K562 (cell line): Measurements from ENCODE around the gene SKOR1. TPM values are rescaled to one million over a fixed set of nuclear protein-coding genes. Genes with fewer than 3 reads are reported as not detected.

Experiments
- ATAC-seq: fragments of 200-7000 bp; cut with Tn5 transposase; 3 replicates; pipeline ENCODE4 v1.9.1; 2020; ENCODE audit warnings: moderate library complexity
- BruUV-seq: library from RNA; stranded (reverse); fragments of 400-500 nt; replicated peaks from 2 replicates; lab custom pipeline; 2021; lab: Mats Ljungman, UMichigan
- CTCF ChIA-PET: fragments of 300-600 bp; formaldehyde crosslinking; extraction: SDS; loops from one replicate; lab custom pipeline; 2021; ENCODE audit warnings: low intra/inter-chr PET ratio; lab: Yijun Ruan, JAX
- POLR2A ChIA-PET: fragments of 300-600, 350-650 bp; sonication (Branson Sonifier 250); formaldehyde crosslinking; extraction: SDS; loops from one replicate; lab custom pipeline; 2021; ENCODE audit warnings: antibody characterized with exemption, inconsistent platforms; lab: Yijun Ruan, JAX
- DNase-seq, 4 experiments: peaks; one replicate each; pipeline versions ENCODE4 v3.0.0 to v3.0.0-alpha.2; 2011 to 2018; ENCODE audit warnings: low spot score in 3 of 4, mixed read lengths in 3 of 4; ENCODE audit errors: extremely low read depth in 1 of 4
- FAIRE-seq: peaks from 2 replicates; lab custom pipeline; 2011; peaks lifted over from hg19 to GRCh38; lab: Jason Lieb, UNC
- H2AFZ ChIP-seq: 2 replicates; pipeline ENCODE4 v1.6.0; 2011; ENCODE audit warnings: low read depth, low read length, control low read depth, inconsistent platforms
- H3K27ac ChIP-seq: fragments of 200-600 bp; 3 replicates; pipeline ENCODE4 v1.8.0; 2011; ENCODE audit warnings: low read depth, mild to moderate bottlenecking, control low read depth, inconsistent platforms, low read length, moderate library complexity, mixed read lengths; ENCODE audit errors: extremely low read depth
- H3K27me3 ChIP-seq, 2 experiments: fragments of 300-600 bp in 1 of 2; 2 replicates in 1 of 2; 3 replicates in 1 of 2; pipeline versions ENCODE4 v1.6.0 to v1.8.0; 2011; ENCODE audit warnings: inconsistent platforms in 2 of 2, low read length in 2 of 2, mild to moderate bottlenecking in 1 of 2, mixed read lengths in 1 of 2, moderate library complexity in 1 of 2; ENCODE audit not compliant: control insufficient read depth in 2 of 2, insufficient read depth in 2 of 2
- H3K36me3 ChIP-seq: fragments of 300-600 bp; 3 replicates; pipeline ENCODE4 v1.8.0; 2011; ENCODE audit warnings: mild to moderate bottlenecking, low read length, inconsistent platforms; ENCODE audit not compliant: control insufficient read depth, insufficient read depth
- H3K4me1 ChIP-seq, 2 experiments: fragments of 200-600 bp in 1 of 2; replicated peaks in 1 of 2; 2 replicates in 1 of 2; 3 replicates in 1 of 2; pipeline versions ENCODE4 v1.5.1 to v1.8.0; 2011; ENCODE audit warnings: inconsistent platforms in 2 of 2, low read length in 2 of 2, mild to moderate bottlenecking in 1 of 2, mixed read lengths in 1 of 2, moderate library complexity in 1 of 2; ENCODE audit not compliant: control insufficient read depth in 2 of 2, insufficient read depth in 2 of 2
- H3K4me2 ChIP-seq: 2 replicates; pipeline ENCODE4 v1.6.1; 2011; ENCODE audit warnings: low read length, control low read depth, inconsistent platforms, mixed read lengths; ENCODE audit not compliant: insufficient read depth
- H3K4me3 ChIP-seq: fragments of 200-600 bp; sonication (generic), shearing (Covaris generic); 2 replicates; pipeline ENCODE4 v1.5.1; 2016; ENCODE audit warnings: control low read depth, inconsistent platforms
- H3K79me2 ChIP-seq: fragments of 200-600 bp; 3 replicates; pipeline ENCODE4 v1.8.0; 2011; ENCODE audit warnings: low read length, inconsistent platforms; ENCODE audit not compliant: control insufficient read depth, insufficient read depth
- H3K9ac ChIP-seq, 2 experiments: 2 replicates each; pipeline versions ENCODE4 v1.6.0 to v1.6.1; 2011; ENCODE audit warnings: low read depth in 2 of 2, low read length in 2 of 2, control low read depth in 1 of 2, inconsistent platforms in 1 of 2, mild to moderate bottlenecking in 1 of 2, mixed read lengths in 1 of 2; ENCODE audit not compliant: insufficient read depth in 1 of 2
- H3K9me1 ChIP-seq: one replicate; pipeline ENCODE4 v1.6.0; 2011; ENCODE audit warnings: inconsistent platforms, mild to moderate bottlenecking, low read length, moderate library complexity; ENCODE audit not compliant: control insufficient read depth, insufficient read depth
- H3K9me3 ChIP-seq: replicated peaks from 2 replicates; pipeline ENCODE4 v1.5.1; 2011; ENCODE audit warnings: low read depth, low read length, inconsistent platforms; ENCODE audit not compliant: control insufficient read depth, insufficient read depth
- H4K20me1 ChIP-seq: replicated peaks from 2 replicates; pipeline ENCODE4 v1.6.1; 2011; ENCODE audit warnings: low read length, inconsistent platforms, mixed read lengths; ENCODE audit not compliant: control insufficient read depth, insufficient read depth
- GTF2F1 ChIP-seq: IDR thresholded peaks from 2 replicates; pipeline ENCODE4 v1.6.1; 2011; ENCODE audit warnings: low read depth, low read length, improper control_type of control experiment
- WGBS: fragments of 100-300 bp; shearing (Covaris generic); methylation state at CpG from one replicate; pipeline ENCODE4 v1.1.6; 2016; ENCODE audit warnings: low coverage, mixed read lengths; ENCODE audit not compliant: insufficient coverage; ENCODE audit errors: missing lambda C conversion rate; 5-methylcytosine and 5-hydroxymethylcytosine counted together
- in situ Hi-C: fragments of 300-500 bp; cut with MboI; formaldehyde crosslinking; loops from 4 replicates; pipeline ENCODE4 v1.15.0; 2018; ENCODE audit warnings: inconsistent platforms, mixed read lengths
- intact Hi-C: fragments of 100-400 bp; cut with micrococcal nuclease; formaldehyde crosslinking; loops from 2 replicates; pipeline ENCODE4 v1.14.2; 2022
- polyA plus RNA-seq, 8 experiments: library from polyadenylated mRNA; depleted of rRNA in 4 of 8; stranded (reverse) in 5 of 8; unstranded in 3 of 8; fragments of >200 nt; fragmentation: Nextera tagmentation in 2 of 8; fragmentation: Illumina TruSeq in 1 of 8; extraction: Ambion mirVana in 2 of 8; extraction: Trizol in 1 of 8; gene quantifications; 2 replicates each; pipeline versions ENCODE4 v1.2.1 to v1.2.3, GENCODE V29; 2011 to 2014; ENCODE audit warnings: inconsistent platforms in 1 of 8, missing spikeins in 1 of 8
- total RNA-seq, 7 experiments: library from RNA; depleted of rRNA in 6 of 7; stranded (reverse); fragments of >200 nt in 6 of 7; fragmentation: Illumina TruSeq in 2 of 7; extraction: Trizol in 2 of 7; gene quantifications; 2 replicates each; pipeline versions ENCODE4 v1.2.1 to v1.2.3, GENCODE V29; 2011 to 2021; ENCODE audit warnings: low replicate concordance in 1 of 7
- TF ChIP-seq, protein P1 (sequence below): sonication (generic); formaldehyde crosslinking; IDR thresholded peaks from 2 replicates; pipeline ENCODE4 v1.8.1; 2023; ENCODE audit warnings: mild to moderate bottlenecking, missing genetic modification reagents

SKOR1 gene
- total and polyA plus RNA-seq, 9 of the 15 experiments (the other 6 are each of a cell fraction or from before 2014, with no cell fraction given), result 0.04 to 0.41 (median 0.09) TPM; not detected in 3

DNA sequence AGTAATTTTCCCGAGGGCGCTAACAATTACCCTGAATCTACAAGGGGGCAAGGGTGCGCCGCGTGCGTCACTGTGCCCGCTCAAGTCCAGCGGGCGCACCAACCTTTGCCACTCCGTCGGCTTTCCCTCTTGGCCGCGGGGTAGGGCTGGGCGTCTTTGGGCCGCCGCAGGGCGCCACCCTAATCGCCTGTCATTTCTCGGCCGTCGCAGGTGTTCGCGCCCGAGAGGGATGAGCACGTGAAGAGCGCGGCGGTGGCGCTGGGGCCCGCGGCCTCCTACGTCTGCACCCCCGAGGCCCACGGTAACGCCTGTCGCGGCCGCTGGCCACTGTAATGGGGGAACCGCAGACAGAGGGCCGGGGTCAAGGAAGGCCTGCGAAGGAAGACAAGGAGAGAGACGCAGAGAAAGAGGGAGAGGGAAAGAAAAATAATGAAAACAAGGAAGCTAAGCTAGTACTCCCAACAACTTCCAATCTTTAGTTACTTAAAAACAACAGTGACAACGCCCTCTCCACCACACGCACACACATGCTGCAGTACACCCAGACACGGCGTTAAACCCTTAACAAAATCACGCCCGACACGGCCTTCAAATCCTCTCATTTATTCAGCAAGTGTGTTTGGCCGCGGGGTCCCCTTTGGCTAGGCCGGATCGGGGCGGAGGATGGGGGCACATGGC is 3.8 kb downstream of the SKOR1 start:
- Histone ChIP-seq H3K4me1 (peaks cover 0 to 25% of the 10 kb centered on the region in 2 experiments; a peak in 3 of 5 replicates), H3K9me3 (no peaks in the 10 kb centered on the region; the same call in 1 of the 2 replicates), H2AFZ (no peak overlapping the region), H3K9me1 (no peaks in the 10 kb centered on the region), H3K27ac (no peak overlapping the region), H3K27me3 (peaks cover 9 to 23% of the 10 kb centered on the region in 2 experiments; a peak in 4 of 5 replicates), H3K4me2 (no peak overlapping the region), H3K9ac (no peak overlapping the region), H3K36me3 (no peaks in the 10 kb centered on the region)
- intact Hi-C loops, result no loop called here
- ATAC-seq, result no peak
- WGBS, result 66% methylated on average over 31 of the region's 54 CpGs
- no TSS peak for BruUV-seq
- DNase-seq, result no peak
- CTCF ChIA-PET, result no interaction called here
- TF ChIP-seq, protein P1, sequence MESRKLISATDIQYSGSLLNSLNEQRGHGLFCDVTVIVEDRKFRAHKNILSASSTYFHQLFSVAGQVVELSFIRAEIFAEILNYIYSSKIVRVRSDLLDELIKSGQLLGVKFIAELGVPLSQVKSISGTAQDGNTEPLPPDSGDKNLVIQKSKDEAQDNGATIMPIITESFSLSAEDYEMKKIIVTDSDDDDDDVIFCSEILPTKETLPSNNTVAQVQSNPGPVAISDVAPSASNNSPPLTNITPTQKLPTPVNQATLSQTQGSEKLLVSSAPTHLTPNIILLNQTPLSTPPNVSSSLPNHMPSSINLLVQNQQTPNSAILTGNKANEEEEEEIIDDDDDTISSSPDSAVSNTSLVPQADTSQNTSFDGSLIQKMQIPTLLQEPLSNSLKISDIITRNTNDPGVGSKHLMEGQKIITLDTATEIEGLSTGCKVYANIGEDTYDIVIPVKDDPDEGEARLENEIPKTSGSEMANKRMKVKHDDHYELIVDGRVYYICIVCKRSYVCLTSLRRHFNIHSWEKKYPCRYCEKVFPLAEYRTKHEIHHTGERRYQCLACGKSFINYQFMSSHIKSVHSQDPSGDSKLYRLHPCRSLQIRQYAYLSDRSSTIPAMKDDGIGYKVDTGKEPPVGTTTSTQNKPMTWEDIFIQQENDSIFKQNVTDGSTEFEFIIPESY (CRISPR knock-in tag), result peak; percentile 4; the same call in 1 of the 2 replicates
- TF ChIP-seq GTF2F1, result no peak
- TF ChIP-seq, all 486 proteins: peak for 1
- Histone ChIP-seq H3K4me3 (no peak overlapping the region), H4K20me1 (no peaks in the 10 kb centered on the region; the same call in 1 of the 2 replicates), H3K79me2 (no peaks in the 10 kb centered on the region)
- FAIRE-seq, result no peak
- POLR2A ChIA-PET, result interaction anchor here (0.6 kb wide), 1 partner anchor 10 kb away, joined by 3 read pairs; no protein-coding TSS in a partner anchor
- in situ Hi-C loops, result no loop called here
